ENCODE measurements around the gene PRSS48. TPM values are rescaled to one million over a fixed set of nuclear protein-coding genes. Genes with fewer than 3 reads are reported as not detected.
"Not testable (repeated sequence)": the region's sequence is repeated elsewhere in the genome, so short reads cannot be mapped to it uniquely, and the experiment has no call there.

The PRSS48 gene
- not detected in 2 replicates for total RNA-seq (2014; rRNA removed; shearing (Covaris generic))

GRCh38 chr4:151276787-151277562 is at the start of gene PRSS48:
TSS of gene PRSS48 (plus strand) at chr4:151277161. CDS start at chr4:151277173, 12 bp downstream.
- peak; percentile 45 for DNase-seq (ENCODE audit: low spot score)
- in situ Hi-C loops (cut with HindIII; ENCODE audit: low sequenced_read_pairs): no loop called here

GRCh38 chr4:151227172-151227571 is 49.8 kb upstream of the PRSS48 start:
- DNase-seq (ENCODE audit: low spot score): no peak
- in situ Hi-C loops (cut with HindIII; ENCODE audit: low sequenced_read_pairs): no loop called here

- DNase-seq (ENCODE audit: low spot score): no peak
- in situ Hi-C loops (cut with HindIII; ENCODE audit: low sequenced_read_pairs): no loop called here
Observed at GRCh38 chr4:151227731-151228130, 49.2 kb upstream of the PRSS48 start.

GRCh38 chr4:151228189-151229119 is 48.5 kb upstream of the PRSS48 start:
- in situ Hi-C loops (cut with HindIII; ENCODE audit: low sequenced_read_pairs): no loop called here
- DNase-seq (ENCODE audit: low spot score): no peak

- DNase-seq (ENCODE audit: low spot score): no peak
- in situ Hi-C loops (cut with HindIII; ENCODE audit: low sequenced_read_pairs): no loop called here
Observed at GRCh38 chr4:151231915-151232595, 44.9 kb upstream of the PRSS48 start.

- no peak for DNase-seq (ENCODE audit: low spot score)
- in situ Hi-C loops (cut with HindIII; ENCODE audit: low sequenced_read_pairs): no loop called here
Observed at GRCh38 chr4:151233600-151233999, 43.4 kb upstream of the PRSS48 start.

GRCh38 chr4:151235373-151235772 is 41.6 kb upstream of the PRSS48 start:
- in situ Hi-C loops (cut with HindIII; ENCODE audit: low sequenced_read_pairs); DNase-seq (ENCODE audit: low spot score): not testable (repeated sequence)

GRCh38 chr4:151236036-151236435 is 40.9 kb upstream of the PRSS48 start:
- no peak for DNase-seq (ENCODE audit: low spot score)
- in situ Hi-C loops (cut with HindIII; ENCODE audit: low sequenced_read_pairs): no loop called here

GRCh38 chr4:151238477-151238876 is 38.5 kb upstream of the PRSS48 start:
- in situ Hi-C loops (cut with HindIII; ENCODE audit: low sequenced_read_pairs): no loop called here
- DNase-seq (ENCODE audit: low spot score): peak; percentile 66

- in situ Hi-C loops (cut with HindIII; ENCODE audit: low sequenced_read_pairs): no loop called here
Observed at GRCh38 chr4:151239608-151240007, 37.4 kb upstream of the PRSS48 start.

GRCh38 chr4:151242305-151242704 is 34.7 kb upstream of the PRSS48 start:
- in situ Hi-C loops (cut with HindIII; ENCODE audit: low sequenced_read_pairs): no loop called here
- no peak for DNase-seq (ENCODE audit: low spot score)

More at GRCh38 chr4:151239608-151240007, 37.4 kb upstream of the PRSS48 start:
- no peak for DNase-seq (ENCODE audit: low spot score)

- in situ Hi-C loops (cut with HindIII; ENCODE audit: low sequenced_read_pairs): no loop called here
- DNase-seq (ENCODE audit: low spot score): no peak
Observed at GRCh38 chr4:151246742-151247141, 30.2 kb upstream of the PRSS48 start.

GRCh38 chr4:151247395-151247794 is 29.6 kb upstream of the PRSS48 start:
- in situ Hi-C loops (cut with HindIII; ENCODE audit: low sequenced_read_pairs): no loop called here
- DNase-seq (ENCODE audit: low spot score): no peak

- DNase-seq (ENCODE audit: low spot score): no peak
- in situ Hi-C loops (cut with HindIII; ENCODE audit: low sequenced_read_pairs): no loop called here
Observed at GRCh38 chr4:151248519-151248918, 28.4 kb upstream of the PRSS48 start.

- in situ Hi-C loops (cut with HindIII; ENCODE audit: low sequenced_read_pairs): no loop called here
- no peak for DNase-seq (ENCODE audit: low spot score)
Observed at GRCh38 chr4:151250706-151251105, 26.3 kb upstream of the PRSS48 start.

GRCh38 chr4:151251603-151252304 is 25.2 kb upstream of the PRSS48 start:
- DNase-seq (ENCODE audit: low spot score): no peak
- in situ Hi-C loops (cut with HindIII; ENCODE audit: low sequenced_read_pairs): no loop called here

GRCh38 chr4:151255226-151255625 is 21.7 kb upstream of the PRSS48 start:
- in situ Hi-C loops (cut with HindIII; ENCODE audit: low sequenced_read_pairs); DNase-seq (ENCODE audit: low spot score): not testable (repeated sequence)

GRCh38 chr4:151255680-151256079 is 21.3 kb upstream of the PRSS48 start:
- DNase-seq (ENCODE audit: low spot score); in situ Hi-C loops (cut with HindIII; ENCODE audit: low sequenced_read_pairs): not testable (repeated sequence)

GRCh38 chr4:151256134-151256533 is 20.8 kb upstream of the PRSS48 start:
- DNase-seq (ENCODE audit: low spot score): no peak
- in situ Hi-C loops (cut with HindIII; ENCODE audit: low sequenced_read_pairs): no loop called here
